Measurements from ENCODE around the gene CYB5R3.
A peak's percentile ranks its signal among the peaks of the same experiment; 100 is the strongest.

CYB5R3 gene

DNA sequence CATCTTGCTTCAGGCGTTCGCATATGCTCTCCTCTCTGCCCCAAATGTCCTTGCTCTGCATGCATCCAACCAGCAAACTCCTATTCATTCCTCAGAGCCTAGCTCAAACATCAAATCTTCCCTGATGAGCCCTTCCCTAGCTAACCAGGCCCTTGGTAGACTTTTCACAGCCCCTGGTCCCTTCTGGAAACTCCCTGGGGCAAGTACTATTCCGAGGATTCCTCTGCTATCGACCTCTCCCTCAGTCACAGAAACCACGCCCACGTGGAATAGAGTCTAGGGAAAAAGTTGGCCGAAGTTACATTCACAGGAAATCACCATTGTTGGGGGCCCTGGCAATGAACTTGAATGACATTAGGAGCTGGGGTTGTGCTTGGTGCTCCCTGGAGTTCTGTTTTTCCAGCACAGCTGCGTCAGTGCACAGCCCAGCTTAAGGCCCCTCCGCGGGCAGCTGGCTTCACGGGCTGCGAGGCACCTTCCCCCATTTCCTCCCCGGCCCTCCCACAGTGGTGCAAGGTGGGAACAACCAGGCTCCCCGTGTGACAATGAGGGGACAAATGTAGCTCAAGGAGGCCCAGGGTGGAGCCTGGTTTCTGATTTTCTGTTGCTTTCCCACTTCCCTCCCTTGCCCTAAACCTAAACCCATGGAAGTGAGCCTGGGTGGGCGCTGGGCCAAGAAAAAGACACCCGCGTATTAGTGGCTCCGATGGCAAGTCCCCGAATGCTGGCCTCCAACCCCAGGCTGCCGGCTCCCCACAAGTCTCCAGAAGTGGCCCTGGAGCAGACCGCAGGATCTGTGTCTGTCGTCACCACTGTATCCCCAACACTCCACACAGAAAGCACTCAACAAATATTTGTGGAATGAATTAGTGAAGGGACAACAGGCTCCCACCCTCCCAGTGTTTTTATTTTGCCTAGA is 4.5 kb downstream of the CYB5R3 start:
- DNase-seq: no peak

GRCh38 chr22:42643634-42644421 is 5.4 kb downstream of the CYB5R3 start:
- no peak for DNase-seq

- DNase-seq: no peak
Measured at GRCh38 chr22:42642806-42643633, 6.2 kb downstream of the CYB5R3 start.

DNA sequence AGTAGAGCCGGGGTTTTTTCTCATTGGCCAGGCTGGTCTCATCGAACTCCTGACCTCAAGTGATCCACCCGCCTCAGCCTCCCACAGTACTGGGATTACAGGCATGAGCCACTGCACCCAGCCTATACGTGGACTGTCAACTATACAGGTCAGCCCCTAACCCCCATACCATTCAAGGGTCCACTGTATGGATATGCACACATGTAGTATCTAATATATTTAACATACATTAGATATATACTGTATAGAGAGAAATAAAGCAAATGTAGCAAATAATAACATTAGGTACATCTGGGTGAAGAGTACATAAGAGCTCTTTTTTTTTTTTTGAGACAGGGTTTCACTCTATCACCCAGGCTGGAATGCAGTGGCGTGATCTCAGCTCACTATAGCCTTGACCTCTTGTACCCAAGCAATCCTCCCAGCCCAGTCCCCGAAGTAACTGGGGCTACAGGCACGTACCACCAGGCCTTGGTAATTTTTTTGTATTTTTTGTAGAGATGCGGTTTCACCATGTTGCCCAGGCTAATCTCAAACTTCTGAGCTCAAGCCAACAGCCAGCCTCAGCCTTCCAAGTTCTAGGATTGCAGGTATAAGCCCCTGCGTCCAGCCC is 7.3 kb downstream of the CYB5R3 start:
- DNase-seq: no peak

DNA sequence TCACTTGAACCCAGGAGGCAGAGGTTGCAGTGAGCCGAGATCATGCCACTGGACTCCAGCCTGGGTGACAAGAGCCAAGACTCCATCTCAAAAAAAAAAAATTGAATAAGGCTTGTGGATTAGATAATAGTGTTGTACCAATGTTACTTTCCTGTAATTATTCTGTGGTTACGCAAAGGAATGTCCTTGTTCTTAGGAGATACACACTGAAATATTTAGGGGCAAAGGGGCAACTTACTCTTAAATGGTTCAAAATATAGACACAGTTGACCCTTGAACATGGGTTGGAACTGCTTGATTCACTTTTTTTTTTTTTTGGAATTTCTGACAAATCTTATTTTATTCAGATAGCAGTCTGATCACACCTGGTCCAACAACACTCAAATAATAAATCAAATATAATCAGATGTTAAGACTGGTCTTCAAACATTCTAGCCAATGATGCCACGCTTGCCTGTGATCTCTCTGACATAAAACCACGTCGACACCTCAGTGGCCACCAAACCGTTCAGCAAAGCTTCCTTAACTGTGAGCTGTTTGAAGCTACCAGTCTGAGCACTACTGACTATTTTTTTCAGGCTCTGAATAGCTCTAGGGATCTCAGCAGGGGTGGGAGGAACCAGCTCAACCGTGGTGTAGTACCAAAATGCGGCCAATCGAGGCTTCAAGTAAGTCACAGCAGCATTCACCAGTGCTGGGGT is 9.5 kb downstream of the CYB5R3 start:
- no peak for DNase-seq

DNA sequence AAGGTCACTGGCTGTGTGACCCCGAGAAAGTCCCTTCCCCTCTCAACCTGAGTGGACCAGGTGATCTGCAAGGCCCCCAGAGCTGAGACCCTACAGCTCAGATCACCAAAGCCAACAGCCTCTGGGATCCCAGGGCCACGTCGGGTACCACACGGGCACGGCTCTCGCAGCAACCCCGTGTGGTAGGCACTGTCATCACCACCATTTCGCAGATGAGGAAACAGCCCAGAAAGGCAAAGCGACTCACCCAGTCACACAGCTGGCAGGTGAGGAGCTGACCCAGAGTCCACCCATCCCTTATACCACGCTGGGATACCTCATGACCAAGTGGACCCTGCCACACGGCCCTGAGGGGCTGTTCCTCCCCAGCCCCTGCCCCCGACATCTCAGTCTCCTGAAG is 11.6 kb downstream of the CYB5R3 start:
- DNase-seq: no peak

GRCh38 chr22:42636506-42636905 is 12.7 kb downstream of the CYB5R3 start:
- no peak for DNase-seq

GRCh38 chr22:42635531-42635930 is 13.7 kb downstream of the CYB5R3 start:
- peak; percentile 31 for DNase-seq

- DNase-seq: no peak
Measured at GRCh38 chr22:42633013-42633412, 16.2 kb downstream of the CYB5R3 start.

GRCh38 chr22:42632096-42632495 is 17.1 kb downstream of the CYB5R3 start:
- DNase-seq: no peak

- DNase-seq: no peak
Measured at GRCh38 chr22:42630901-42631602, 18.1 kb downstream of the CYB5R3 start.

DNA sequence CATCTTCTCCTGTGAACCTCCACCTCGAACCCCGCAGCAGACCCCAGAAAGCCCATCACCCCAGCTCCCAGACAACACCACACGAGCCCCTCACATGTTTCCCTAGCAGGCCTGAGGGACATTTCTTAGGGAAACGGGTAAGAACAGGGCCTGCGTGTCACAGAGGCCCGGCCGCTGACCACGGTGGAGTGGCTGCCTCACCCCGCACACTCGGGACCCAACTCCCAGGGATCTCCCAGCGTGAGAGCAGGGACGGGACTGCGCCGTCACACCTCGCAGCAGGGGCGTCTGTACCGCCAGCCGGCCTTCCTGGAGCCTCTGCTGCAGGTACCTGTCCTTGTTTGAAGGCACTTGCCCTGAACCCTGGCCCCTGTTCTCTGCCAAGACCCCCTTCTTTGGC is 19.0 kb downstream of the CYB5R3 start:
- DNase-seq: no peak

GRCh38 chr22:42627981-42628380 is 21.2 kb downstream of the CYB5R3 start:
- DNase-seq: no peak

- DNase-seq: no peak
Measured at GRCh38 chr22:42626951-42627625, 22.1 kb downstream of the CYB5R3 start.

GRCh38 chr22:42626431-42626830 is 22.8 kb downstream of the CYB5R3 start:
- DNase-seq: no peak

DNA sequence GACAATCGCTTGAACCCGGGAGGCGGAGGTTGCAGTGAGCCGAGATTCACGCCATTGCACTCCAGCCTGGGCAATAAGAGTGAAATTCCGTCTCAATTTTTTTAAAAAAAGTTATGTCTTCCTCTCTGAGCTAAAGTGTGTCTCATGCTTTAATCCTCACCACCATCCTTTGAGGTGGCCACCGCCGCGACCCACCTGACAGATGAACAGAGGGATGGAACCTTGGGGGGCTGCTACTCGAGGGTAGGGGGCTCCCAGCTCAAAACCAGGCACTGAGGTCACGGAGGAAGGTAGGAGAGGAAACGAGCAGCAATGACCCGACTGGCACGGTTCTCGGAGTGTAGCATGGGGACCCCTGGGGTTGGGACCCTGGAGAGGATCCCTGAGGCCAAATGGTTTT is 23.8 kb downstream of the CYB5R3 start:
- DNase-seq: no peak

DNA sequence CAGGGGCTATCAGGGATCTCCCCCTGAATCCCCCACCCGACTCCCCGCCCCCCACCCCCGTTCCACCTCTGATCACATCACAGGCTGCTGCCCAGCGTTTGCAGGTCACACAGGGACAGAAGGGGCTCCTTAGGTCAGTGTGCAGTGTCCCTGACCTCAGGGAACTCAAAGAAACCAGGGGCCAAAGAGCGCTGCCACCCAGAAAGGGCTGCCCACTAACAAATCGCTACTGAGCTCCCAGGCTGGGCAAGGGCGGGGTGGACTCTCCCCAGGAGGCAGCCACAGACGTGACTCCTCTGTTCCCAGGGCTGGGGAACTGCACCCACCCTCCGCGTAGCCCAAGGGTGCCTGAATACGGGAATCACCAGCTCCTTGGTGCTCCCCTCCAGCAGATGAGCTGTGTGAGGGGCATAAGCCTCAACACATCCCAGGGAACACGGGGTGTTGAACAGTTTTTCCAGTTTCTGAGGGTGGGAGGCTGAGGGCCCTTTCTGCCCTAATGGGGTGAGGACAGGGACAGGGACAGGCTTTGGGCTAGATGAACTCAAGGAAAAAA is 24.6 kb downstream of the CYB5R3 start:
- DNase-seq: no peak

DNA sequence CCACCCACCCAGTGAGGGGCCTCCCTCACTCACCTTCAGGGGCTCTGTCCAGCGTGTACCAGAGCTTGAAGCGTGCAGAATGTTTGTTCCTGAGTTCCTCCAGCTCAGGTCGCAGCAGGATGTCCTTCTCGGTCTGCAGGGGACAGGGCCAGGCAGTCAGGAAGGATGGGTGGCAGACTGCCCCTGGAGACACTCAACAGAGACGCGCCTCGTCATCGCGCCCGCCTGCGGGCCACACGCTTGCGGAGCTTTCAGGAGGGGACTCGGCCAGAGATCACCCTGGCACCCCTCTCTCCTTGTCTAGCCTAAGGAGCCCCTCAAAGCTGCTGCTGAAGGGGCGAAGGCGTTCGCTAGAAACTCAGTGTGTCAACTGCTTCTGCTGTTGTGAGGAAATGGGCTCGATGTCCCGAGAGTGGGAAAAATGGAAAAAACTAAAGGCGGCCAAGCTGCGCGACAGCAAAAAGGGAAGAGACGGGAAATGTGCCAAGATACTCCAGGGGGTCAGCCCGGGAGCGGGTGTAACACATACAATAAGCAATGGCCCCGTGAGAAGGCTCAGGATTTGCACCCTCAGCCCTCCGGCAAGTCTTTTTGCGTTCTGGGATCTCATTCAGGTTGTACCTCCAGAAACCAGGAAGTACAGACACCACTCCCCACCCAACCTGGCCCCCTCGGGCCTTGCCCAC is 25.3 kb downstream of the CYB5R3 start:
- no peak for DNase-seq

- DNase-seq: no peak
Measured at GRCh38 chr22:42623301-42623751, 25.9 kb downstream of the CYB5R3 start.

Data from stimulated activated CD4-positive, alpha-beta T cell treated with anti-CD3 and anti-CD28 coated beads, Interleukin-15, amount 100 ng/mL, for 24 hours (primary cell).